Stimulated activated CD4-positive, alpha-beta T cell treated with anti-CD3 and anti-CD28 coated beads, Interleukin-15, amount 100 ng/mL, for 48 hours (primary cell): ENCODE measurements around the gene NDUFV2.

Source experiments
- DNase-seq, 2 donors: peaks; one replicate each; pipeline ENCODE4 v3.0.0-alpha.2; 2020; ENCODE audit warnings: low read depth in 2 of 2

Gene NDUFV2

DNA sequence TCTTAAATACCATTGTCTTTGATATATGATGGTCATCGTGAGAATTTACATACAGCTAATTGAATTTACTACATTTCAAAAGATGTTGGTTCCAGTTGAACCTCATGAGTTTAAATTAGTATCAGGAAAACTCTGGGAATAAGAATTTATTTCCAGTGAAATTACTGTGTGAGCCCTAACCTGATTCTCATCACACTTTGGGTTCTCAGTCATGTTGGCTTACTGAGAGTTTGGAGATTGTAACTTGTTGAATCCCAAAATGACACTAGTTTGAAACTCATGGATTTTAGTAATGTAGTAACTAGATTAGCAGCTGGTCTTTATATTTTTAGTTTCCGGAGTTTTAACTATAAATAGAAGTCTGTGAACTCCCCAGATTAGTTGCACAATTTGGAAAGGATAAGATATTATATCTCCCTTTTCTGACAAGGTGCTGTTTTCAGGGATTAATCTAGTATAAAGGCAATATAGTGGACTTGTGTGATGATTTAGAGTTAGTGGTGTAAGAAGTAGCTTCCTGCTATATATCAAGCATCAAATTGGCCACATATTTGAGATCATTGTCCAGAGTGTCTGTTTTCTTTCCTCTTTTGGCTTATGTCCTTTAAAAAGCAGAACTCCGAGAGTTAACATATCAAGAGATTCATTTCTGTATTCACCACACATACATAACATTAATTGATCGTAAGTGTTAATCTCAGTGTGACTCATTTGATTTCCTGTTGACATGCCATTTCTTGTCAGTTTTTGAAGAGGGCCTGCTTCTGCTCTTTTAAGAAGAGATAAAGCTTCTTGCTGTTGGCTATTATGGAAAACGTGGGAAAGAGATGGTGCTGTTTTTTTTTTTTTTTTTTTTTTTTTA is 15.7 kb downstream of the NDUFV2 start:
- DNase-seq: no peak

DNA sequence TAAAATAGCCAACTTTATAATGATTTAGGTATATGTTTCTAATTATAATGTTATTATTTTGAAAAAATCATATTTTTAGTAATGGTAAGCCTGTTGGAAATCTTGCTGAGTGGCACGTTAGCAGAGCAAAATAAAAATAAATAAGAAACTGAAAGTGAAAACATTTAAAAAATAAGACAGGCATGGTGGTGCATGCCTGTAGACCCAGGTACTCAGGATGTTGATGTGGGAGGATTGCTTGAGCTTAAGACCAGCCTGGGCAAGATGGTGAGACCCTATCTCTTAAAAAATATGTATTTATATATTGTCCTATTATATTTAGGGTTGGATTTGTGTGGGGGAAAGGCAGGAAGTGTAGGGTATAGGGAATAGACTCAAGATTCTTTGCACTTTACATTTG is 18.3 kb downstream of the NDUFV2 start:
- DNase-seq: no peak

DNA sequence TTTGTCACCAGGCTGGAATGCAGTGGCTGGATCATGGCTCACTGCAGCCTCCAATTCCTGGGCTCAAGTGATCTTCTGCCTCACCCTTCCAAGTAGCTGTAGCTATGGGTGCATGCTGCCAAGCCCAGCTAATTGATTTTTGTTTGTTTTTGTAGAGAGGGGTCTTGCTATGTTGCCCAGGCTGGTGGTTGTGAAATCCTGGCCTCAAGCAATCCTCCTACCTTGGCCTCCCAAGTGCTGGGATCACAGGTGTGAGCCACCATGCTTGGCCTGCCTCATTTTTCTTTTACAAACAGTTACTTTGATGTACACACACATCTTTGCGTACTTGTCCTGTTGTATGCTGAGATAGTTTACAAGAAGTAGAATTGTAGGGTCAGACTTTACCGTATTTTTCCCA is 21.0 kb downstream of the NDUFV2 start:
- no peak for DNase-seq

DNA sequence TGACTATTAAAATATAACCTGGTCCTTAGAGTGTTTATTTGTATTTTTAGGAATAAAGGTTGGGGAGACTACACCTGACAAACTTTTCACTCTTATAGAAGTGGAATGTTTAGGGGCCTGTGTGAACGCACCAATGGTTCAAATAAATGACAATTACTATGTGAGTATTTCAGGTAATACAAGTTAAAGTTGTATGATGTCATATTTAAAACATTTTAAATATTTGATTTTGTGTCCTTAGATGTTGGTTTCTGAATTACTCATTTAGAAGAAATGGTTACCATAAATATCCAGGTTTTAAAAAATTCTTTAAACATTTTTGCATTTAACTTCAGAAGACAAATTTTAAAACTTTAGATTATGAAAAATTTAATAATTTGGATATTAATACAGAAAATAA is 22.3 kb downstream of the NDUFV2 start:
- DNase-seq: no peak

DNA sequence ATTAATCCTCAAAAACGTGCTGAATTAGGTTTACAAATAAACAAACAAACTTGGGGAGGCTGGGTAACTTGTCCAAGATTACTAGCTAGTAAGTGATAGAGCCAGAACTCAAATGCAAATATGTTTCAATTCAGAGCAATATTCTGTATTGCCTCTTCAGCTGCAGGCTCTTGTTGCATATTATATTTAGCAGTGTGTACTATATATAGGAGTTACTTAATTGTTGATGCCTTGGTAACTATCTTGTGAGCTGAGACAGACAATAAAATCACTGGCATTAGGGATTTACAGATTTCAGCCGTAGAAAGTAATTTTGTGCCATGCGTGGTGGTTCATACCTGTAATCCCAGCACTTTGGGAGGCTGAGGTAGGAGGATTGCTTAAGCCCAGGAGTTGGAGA is 23.8 kb downstream of the NDUFV2 start:
- no peak for DNase-seq

DNA sequence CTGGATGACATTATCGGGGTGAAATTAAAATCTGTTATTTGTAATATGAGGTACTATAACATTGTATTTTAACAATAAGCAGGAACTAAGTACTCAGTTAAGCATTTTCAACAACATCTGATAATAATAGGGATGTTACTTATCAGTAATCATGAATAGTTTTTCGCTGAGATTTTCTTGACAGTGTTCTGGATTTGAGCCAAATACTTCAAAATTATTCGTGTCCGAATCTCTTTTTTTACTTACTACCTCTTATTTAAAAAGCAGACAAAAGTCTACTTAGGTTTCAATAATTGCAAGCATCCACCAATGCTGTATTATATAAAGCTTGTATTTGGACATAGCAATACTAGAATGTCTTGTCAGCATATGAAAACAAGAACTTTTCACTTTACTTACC is 27.7 kb downstream of the NDUFV2 start:
- DNase-seq: no peak

DNA sequence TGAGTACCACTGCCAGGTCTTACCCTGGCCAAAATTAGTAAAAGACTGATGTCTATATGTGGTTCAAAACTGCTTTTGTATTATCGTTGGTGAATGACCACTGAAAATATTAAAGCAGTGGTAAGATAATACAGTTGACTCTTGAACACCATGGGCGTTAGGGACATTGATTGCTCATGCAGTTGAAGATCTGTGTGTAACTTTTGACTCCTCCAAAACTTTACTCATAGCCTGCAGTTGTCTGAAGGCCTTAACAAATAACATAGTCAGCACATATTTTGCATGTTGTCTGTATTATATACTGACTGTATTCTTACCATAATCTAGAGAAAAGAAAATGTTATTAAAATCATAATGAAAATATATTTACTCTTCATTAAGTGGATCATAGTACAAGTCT is 28.3 kb downstream of the NDUFV2 start:
- DNase-seq: no peak

DNA sequence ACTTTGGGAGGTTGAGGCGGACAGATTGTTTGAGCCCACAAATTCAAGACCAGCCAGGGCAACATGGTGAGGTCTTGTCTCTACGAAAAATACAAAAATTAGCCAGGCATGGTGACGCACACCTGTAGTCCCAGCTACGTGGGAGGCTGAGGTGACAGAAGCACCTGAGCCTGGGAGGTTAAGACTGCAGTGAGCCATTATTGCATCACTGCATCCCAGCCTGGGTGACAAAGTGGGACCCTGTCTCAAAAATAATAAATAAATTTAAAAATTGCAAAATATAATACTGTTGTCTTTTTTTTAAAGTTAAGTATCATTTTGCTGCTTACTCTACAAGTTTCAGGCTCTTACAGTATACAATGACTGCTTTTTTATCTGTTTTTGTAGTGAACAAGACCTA is 30.1 kb downstream of the NDUFV2 start:
- no peak for DNase-seq

DNA sequence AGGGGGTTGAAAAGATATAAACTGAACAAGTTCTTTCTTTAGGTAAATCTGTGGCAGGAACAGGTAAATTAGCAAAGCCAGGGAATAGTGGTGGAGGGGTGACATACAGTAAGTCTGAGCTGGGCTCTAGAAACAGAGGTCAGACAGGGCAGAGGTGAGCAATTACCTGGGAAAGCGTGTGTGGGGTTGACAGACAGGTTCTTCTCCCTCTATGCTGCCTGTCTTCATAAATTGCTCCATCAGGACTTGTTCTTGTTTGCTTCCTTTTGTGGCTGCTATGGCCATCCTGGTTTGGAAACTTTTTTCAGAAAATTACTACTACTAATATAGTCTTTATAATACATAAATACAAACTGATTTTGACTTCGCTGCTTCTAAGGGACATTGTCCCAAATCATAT is 30.7 kb downstream of the NDUFV2 start:
- no peak for DNase-seq

DNA sequence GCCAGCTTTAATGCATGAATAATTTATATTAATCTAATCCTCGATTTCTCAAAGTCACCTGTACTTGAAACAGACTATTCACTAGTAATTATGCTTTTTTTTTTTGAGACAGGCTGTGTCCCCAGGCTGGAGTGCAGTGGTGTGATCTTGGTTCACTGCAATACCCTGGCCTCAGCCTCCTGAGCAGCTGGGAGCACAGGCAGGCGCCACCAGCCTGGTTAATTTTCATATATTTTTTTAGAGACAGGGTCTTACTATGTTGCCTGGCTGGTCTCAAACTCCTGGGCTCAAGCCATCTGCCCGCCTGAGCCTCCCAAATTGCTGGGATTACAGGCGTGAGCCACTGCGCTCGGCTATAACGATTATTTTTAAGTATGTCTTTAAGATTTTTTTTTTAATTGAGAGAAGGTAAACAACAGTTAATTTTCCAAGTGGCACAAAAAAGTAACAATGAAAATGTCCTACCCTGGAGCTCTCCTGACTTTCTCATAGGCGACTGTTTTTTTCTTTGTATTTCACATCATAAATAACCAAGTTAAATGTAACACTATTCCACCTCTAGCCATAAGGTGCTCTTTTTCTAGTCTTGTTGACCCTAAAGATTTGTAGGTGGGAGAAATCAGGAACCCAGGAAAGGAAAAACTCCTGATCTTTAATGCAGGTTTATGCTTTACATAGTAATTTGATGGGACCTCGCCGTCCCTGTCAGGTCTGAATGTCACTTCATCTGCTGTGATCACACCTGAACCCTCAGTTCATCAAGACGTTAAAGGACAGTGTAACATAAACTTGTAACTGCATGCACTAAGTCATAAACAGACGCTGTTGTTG is 32.8 kb downstream of the NDUFV2 start:
- DNase-seq: no peak

DNA sequence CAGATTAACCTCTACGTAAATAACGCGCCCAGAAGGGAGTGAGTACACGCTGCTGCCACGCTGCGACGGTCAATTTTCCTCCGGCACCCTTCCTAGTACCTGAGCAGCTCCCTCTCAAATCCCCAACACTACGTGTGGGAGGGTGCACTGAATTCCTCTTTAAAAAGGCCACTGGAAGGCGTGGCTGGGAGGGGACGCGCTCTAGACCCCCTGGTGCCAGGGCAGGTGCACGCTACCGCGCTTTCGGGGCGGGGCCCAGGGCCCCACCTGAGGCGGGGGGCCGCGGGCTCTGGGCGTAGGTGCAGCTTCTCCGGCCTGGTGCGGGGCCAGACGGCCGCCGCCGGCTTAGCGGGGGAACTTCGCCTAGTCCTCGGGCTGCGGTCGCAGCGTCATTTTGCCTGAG is 33.4 kb downstream of the NDUFV2 start:
- peak in 1 of 2 donors; percentile 13 for DNase-seq

DNA sequence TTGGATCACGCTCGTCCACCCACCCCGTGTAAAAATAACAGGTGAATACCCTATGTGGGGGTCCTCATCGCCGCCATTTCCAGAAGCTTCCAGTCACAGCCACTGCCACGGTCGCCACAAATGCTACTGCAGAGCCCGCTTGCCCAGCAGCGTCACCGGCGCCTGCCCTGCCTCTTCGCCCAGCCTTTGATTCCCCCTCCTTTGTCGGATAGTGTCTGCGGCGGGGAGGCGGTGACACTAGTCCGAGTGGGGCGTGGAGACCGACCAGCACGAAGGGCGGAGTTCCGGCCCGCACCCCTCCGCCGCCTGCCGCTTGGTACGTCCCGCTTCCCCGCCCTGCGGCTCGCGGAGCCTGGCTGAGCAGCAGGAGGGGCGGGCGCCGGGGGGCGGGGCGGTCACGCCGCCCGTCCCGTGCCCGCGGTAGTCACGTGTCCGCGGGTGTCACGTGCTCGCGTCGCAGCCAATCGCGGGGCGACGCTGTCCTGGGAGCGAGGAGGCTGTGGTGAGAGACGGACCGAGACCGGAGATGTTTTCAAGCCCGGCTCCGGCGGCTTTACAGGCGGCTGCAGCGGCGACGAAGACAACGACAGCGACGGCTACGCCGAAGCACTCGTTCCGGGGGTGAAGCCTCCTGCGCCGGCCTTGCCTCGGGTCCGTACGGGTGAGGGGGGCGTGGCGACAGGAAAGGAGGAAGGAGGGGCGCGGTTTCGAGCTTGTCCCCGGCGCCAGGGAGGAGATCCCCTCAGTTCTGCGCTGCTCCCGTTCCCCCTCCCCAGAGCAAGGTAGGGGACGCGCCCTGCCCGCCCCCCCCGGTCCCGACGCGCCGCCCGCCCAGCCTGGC is 34.0 kb downstream of the NDUFV2 start, which contains the start of gene ANKRD12:
Gene ANKRD12 (plus strand): TSS at position 467 of the 841 bp plus-strand sequence. CDS start 45,652 bp downstream, outside the sequence.
- peak; percentile 94 to 97 for DNase-seq

DNA sequence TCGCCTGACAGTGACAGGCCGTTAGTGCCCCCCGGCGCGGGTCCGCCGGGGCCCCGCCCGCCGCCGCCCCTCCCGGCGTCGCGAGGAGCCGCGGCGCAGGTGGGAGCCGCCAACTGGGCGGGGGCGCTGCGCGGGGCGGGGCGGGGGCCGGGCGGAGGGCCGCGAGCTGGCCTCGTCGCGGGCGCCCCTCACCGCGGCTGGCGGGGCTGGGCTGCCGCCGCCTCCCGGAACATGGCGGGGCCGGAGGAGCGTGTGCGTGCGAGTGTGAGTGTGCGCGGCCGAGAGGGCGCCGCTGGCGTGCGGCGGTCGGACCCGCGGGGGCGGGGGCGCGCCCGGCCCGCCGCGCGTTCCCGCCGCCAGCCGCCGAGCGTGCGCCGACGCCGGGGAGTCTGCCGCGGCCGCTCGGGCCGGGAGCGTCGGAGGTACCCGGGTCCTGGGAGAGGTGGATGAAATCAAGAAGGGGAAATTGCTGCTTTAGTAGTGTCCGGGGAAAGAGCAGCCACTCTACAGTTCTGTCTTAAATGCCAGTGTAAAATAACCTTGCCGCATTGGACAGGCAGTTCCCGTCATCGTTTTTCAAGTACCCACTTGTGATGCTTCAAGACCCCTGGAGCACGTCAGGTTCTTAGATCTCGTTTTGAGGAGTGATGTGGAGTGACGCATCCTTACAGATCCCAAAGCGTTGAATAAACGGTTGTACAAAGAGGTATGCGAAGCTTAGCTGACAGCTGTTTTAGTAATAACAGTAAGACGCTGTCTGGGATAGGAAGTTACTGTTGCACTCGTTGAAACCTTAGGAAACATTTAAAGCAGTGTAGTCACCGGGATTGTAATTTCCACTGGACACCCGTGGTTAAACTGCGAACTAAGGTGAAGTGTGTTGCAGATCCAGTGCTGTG is 34.9 kb downstream of the NDUFV2 start:
- peak; percentile 42 to 53 for DNase-seq

DNA sequence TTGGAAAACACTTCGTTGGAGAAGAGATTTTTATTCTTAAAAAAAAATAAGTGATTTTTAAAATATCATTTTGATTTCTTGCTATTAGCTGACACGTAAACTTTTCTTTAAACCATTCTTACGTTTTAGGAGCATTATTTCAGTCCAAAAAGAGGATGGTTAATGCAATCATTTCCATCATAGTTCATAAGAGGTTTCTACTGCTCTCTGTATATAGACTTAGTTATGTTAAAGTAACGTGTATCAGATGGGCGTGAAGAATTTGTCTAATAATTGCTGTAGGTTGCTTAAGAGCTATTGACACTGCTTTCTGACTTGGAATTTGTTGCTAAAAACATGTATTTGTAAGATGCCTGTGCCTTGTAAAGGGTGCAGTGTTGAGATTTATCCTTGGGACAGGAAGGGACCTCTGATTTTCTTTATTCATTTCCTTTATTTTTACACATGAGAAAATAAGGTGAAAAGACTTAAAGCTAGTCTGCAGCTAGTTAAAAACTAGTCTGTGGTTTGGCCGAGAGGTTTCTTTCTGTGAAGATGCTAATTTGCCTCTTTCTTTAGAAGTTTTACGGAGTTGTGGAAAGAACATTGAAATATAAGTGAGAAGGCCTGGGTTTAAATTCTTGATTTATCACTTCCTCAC is 37.0 kb downstream of the NDUFV2 start:
- DNase-seq: no peak

DNA sequence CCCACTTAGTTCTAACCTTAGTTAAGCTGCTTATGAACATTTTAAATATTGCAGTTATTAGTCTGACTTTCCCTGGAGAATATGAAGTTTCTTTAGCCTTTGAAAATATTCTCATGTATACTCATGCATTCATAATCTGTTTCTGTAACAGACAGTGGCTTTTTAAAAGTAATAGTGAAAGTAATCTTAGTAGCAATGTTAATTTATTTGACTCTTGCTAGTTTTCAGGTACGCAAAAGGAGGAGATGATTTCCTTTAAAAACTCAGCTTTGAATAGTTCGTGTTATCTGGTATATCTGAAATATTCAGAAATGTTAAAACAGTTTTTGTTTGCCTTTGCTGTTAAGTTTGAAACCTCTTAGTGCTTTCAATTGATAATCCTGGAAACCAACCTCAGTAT is 37.9 kb downstream of the NDUFV2 start:
- DNase-seq: no peak

DNA sequence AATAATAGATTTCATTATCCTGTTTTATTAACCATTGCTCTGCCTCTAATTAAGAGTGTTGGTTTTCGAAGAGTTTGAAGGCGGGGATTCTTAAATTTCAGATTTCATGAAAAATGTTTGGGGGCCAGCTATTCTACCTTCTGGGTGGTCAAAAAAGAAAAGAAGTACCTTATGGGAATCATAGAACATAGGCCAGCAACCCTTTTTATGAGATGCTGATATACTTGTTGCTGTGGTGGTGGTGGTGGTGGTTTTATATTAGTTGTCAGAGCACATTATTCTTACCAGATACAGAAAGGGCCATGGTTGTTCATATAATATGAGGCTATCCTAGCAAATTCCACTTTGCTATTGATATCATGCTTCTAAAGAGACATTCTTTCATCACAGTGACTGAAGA is 38.5 kb downstream of the NDUFV2 start:
- DNase-seq: no peak

DNA sequence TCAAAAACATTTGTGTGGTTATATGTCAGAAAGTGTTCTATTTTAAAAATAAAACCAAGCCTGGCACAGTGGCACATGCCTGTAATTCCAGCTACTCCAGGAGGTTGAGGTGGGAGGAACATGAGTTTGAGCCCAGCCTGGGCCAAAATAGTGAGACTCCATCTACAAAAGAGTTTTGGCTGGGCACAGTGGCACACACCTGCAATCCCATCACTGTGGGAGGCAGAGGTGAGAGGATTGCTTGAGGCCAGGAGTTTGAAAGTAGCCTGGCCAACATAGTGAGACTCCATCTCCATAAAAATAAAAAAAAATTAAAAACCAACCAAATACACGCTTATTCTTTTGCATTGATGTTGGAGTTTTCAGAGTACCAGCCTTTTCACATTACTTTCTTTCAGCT is 43.7 kb downstream of the NDUFV2 start:
- DNase-seq: no peak

DNA sequence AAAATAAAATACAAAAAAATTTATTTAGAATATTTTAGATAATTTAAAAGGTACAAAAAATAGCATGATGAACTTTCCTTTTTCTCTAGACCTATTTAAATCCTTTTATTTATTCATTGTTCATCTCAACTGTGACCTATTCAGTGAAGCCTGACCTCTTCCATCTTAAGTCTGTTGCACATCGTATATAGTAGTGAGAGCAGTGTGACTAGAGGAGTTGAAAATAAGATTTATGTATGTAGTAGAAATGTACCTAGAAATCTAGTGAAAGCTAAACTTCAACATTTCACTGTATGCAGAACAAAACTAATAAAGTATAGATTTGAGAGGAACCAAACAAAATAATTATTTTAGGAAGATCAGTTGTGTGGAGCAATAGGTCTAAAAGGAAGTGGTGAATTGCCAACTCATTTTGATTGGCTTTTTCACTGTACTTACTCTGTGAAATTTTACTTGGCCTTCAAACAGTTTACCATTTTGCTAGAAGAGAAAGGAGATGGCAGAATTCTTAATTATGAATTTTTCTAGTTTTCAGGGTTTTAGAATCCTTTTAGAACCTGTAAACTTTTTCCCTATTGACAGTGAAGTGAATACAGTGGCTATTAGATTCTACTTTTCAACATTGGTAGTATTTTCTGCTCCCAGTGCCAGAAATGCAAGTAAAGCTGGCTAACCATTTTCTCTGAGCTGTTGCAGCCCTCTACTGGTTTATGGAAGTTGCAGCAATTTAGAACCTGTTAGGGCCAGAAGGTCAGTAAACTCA is 45.1 kb downstream of the NDUFV2 start:
- DNase-seq: no peak

DNA sequence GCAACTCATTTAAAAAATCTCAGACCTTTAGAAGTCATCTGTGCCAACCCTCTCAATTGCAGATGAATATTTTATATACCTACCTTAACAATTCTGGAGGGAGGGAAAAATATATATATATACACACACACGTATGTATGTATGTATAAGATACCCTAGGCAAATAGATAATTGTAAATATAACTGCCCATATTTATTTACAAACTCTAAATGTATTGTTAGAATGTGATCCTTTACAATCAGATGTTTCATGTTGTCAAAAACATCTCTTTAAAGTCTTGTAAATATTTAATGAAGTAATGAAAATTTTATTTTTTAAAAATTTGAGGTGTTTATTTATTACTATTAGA is 45.7 kb downstream of the NDUFV2 start:
- DNase-seq: no peak

DNA sequence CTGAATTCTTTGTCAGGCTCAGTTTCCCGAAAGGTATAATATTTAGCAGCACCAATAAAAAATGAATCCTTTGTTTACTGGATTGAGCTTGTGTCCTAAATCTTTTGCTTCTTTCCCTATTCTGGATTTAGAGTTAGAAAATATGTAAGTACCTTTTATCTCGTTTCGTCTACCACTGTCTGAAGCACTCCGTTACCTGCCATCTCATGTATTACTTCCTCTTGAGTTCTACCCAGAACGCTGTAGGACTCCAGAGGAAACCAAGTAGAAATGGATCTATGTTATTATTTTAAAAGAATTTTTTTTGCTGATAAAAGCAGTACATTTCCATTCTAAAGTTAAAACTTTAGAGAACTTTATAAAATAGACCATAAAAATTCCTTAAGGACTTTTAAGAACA is 47.6 kb downstream of the NDUFV2 start:
- no peak for DNase-seq
